Measurements from ENCODE around the gene EHHADH.

DNA sequence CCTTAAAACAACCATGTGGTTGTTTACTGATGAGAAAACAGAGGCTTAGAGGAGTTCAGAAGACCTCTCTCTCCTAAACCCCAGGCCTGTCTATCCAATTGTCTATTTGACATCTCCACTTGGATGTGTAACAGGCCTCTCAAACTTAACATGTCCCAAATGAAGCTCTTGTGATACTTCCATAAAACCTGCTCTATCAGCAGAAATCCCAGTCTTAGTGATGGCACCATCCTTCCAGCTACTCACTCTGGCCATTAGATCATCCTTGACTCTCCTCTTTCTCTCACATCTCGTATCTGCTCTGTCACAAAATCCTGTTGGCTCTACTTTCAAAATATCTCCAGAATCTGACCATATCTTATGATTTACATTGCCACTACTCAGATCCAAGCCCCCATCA lies 28.8 kb downstream of the EHHADH start:
- TF ChIP-seq, protein P1, sequence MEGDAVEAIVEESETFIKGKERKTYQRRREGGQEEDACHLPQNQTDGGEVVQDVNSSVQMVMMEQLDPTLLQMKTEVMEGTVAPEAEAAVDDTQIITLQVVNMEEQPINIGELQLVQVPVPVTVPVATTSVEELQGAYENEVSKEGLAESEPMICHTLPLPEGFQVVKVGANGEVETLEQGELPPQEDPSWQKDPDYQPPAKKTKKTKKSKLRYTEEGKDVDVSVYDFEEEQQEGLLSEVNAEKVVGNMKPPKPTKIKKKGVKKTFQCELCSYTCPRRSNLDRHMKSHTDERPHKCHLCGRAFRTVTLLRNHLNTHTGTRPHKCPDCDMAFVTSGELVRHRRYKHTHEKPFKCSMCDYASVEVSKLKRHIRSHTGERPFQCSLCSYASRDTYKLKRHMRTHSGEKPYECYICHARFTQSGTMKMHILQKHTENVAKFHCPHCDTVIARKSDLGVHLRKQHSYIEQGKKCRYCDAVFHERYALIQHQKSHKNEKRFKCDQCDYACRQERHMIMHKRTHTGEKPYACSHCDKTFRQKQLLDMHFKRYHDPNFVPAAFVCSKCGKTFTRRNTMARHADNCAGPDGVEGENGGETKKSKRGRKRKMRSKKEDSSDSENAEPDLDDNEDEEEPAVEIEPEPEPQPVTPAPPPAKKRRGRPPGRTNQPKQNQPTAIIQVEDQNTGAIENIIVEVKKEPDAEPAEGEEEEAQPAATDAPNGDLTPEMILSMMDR (IDR thresholded peaks at IDR 0.05) = no peak
- TF ChIP-seq POLR2A (IDR thresholded peaks at IDR 0.05) = no peak

Measured in lower leg skin (tissue), 3 donors.